DOHH2 (cell line): Measurements from ENCODE around the gene LVRN.

ENCODE experiments used
- H3F3A ChIP-seq: fragments of 200-600 bp; sonication (generic), shearing (Covaris generic); 2 replicates; pipeline ENCODE4 v1.6.0; 2016; ENCODE audit warnings: antibody characterized with exemption, mild to moderate bottlenecking; ENCODE audit not compliant: control insufficient read depth, insufficient read depth
- H3K27ac ChIP-seq: fragments of 200-600 bp; sonication (generic); 2 replicates; pipeline ENCODE4 v1.5.1; 2014; ENCODE audit warnings: low read depth, mild to moderate bottlenecking, low read length, moderate library complexity
- H3K27me3 ChIP-seq: fragments of 200-600 bp; sonication (generic); 2 replicates; pipeline ENCODE4 v1.6.1; 2014; ENCODE audit warnings: mild to moderate bottlenecking, low read length, mixed read lengths; ENCODE audit not compliant: control insufficient read depth
- H3K36me3 ChIP-seq: fragments of 200-600 bp; sonication (generic); 2 replicates; pipeline ENCODE4 v1.6.1; 2014; ENCODE audit warnings: mild to moderate bottlenecking, low read length, moderate library complexity, mixed read lengths; ENCODE audit not compliant: control insufficient read depth
- H3K4me1 ChIP-seq: fragments of 200-600 bp; sonication (generic); 2 replicates; pipeline ENCODE4 v1.6.1; 2014; ENCODE audit warnings: mild to moderate bottlenecking, low read length, mixed read lengths; ENCODE audit not compliant: control insufficient read depth
- H3K4me2 ChIP-seq: fragments of 200-600 bp; sonication (generic); 2 replicates; pipeline ENCODE4 v1.6.0; 2014; ENCODE audit warnings: mild to moderate bottlenecking, low read length, moderate library complexity
- H3K4me3 ChIP-seq: fragments of 200-600 bp; sonication (generic); 2 replicates; pipeline ENCODE4 v1.5.1; 2014; ENCODE audit warnings: mild to moderate bottlenecking, low read length, mixed read lengths
- H3K79me2 ChIP-seq: fragments of 200-600 bp; sonication (generic); 2 replicates; pipeline ENCODE4 v1.6.1; 2014; ENCODE audit warnings: mild to moderate bottlenecking, low read length, mixed read lengths; ENCODE audit not compliant: control insufficient read depth
- H3K9me2 ChIP-seq: fragments of 200-600 bp; sonication (generic); replicated peaks from 2 replicates; pipeline ENCODE4 v1.6.1; 2014; ENCODE audit warnings: mild to moderate bottlenecking, low read length, mixed read lengths; ENCODE audit not compliant: control insufficient read depth
- H3K9me3 ChIP-seq: fragments of 200-600 bp; sonication (generic); 2 replicates; pipeline ENCODE4 v1.6.1; 2014; ENCODE audit warnings: antibody characterized with exemption, low read length, mixed read lengths; ENCODE audit not compliant: control insufficient read depth, insufficient read depth
- H4K20me1 ChIP-seq: fragments of 200-600 bp; sonication (generic); 2 replicates; pipeline ENCODE4 v1.6.0; 2014; ENCODE audit warnings: low read depth, mild to moderate bottlenecking, antibody characterized with exemption, low read length, moderate library complexity; ENCODE audit not compliant: control insufficient read depth, insufficient read depth
- CTCF ChIP-seq: fragments of 200-600 bp; sonication (generic); IDR thresholded peaks from one replicate; pipeline ENCODE4 v1.5.1; 2014; ENCODE audit warnings: antibody characterized with exemption, mild to moderate bottlenecking, low read depth, low read length; ENCODE audit not compliant: poor library complexity, severe bottlenecking
- EZH2phosphoT487 ChIP-seq: fragments of 200-600 bp; sonication (generic); IDR thresholded peaks from 2 replicates; pipeline ENCODE4 v1.6.1; 2017; ENCODE audit warnings: borderline replicate concordance, mild to moderate bottlenecking, antibody characterized with exemption, low read length, moderate library complexity, mixed read lengths

The LVRN gene

GRCh38 chr5:116002116-116002906, 40.0 kb downstream of the LVRN start:
- no peaks in the 10 kb centered on the region for H3K9me2 ChIP-seq
- no peaks in the 10 kb centered on the region for H3F3A ChIP-seq
- H3K9me3 ChIP-seq = no peaks in the 10 kb centered on the region
- no peaks in the 10 kb centered on the region for H3K79me2 ChIP-seq
- no peaks in the 10 kb centered on the region for H4K20me1 ChIP-seq
- no peaks in the 10 kb centered on the region for H3K4me1 ChIP-seq
- no peaks in the 10 kb centered on the region for H3K27me3 ChIP-seq
- no peak for TF ChIP-seq CTCF
- no peak overlapping the region for H3K4me2 ChIP-seq
- no peak overlapping the region for H3K4me3 ChIP-seq
- no peak overlapping the region for H3K27ac ChIP-seq
- H3K36me3 ChIP-seq = no peaks in the 10 kb centered on the region

- Histone ChIP-seq H3K79me2 (no peaks in the 10 kb centered on the region), H3K9me3 (no peaks in the 10 kb centered on the region), H3K4me2 (no peak overlapping the region), H3K4me3 (no peak overlapping the region), H3K36me3 (no peaks in the 10 kb centered on the region), H4K20me1 (no peaks in the 10 kb centered on the region), H3F3A (no peaks in the 10 kb centered on the region), H3K4me1 (no peaks in the 10 kb centered on the region), H3K9me2 (no peaks in the 10 kb centered on the region), H3K27me3 (no peaks in the 10 kb centered on the region), H3K27ac (no peak overlapping the region)
- no peak for TF ChIP-seq EZH2phosphoT487
- TF ChIP-seq CTCF = no peak
These were observed 42.0 kb downstream of the LVRN start for GRCh38 chr5:116004248-116004647.

GRCh38 chr5:116009806-116010205, 47.5 kb downstream of the LVRN start:
- Histone ChIP-seq H3K9me2 (no peaks in the 10 kb centered on the region), H3K79me2 (no peaks in the 10 kb centered on the region), H3K27me3 (no peaks in the 10 kb centered on the region), H3K4me3 (no peak overlapping the region), H3K27ac (no peak overlapping the region), H3K9me3 (no peaks in the 10 kb centered on the region), H3K4me1 (no peaks in the 10 kb centered on the region), H3K36me3 (no peaks in the 10 kb centered on the region), H3K4me2 (no peak overlapping the region), H4K20me1 (no peaks in the 10 kb centered on the region), H3F3A (no peaks in the 10 kb centered on the region)
- TF ChIP-seq EZH2phosphoT487 = no peak
- TF ChIP-seq CTCF = no peak
